HL-60 (cell line): Measurements from ENCODE around the gene FAM47E.
"Not testable (repeated sequence)": the region's sequence is repeated elsewhere in the genome, so short reads cannot be mapped to it uniquely, and the experiment has no call there.

Experiments used
- DNase-seq, 2 experiments: peaks; one replicate each; pipeline ENCODE4 v3.0.0-alpha.2; 2010 to 2020; ENCODE audit warnings: low read depth in 1 of 2, low spot score in 1 of 2
- H3K27ac ChIP-seq: fragments of 250-450 bp; sonication (Bioruptor Pico); replicated peaks from 2 replicates; pipeline ENCODE4 v1.5.1; 2020; ENCODE audit warnings: mild to moderate bottlenecking, moderate library complexity
- H3K27me3 ChIP-seq: fragments of 250-450 bp; sonication (Bioruptor Pico); 2 replicates; pipeline ENCODE4 v1.5.1; 2021; ENCODE audit warnings: mild to moderate bottlenecking, moderate library complexity; ENCODE audit not compliant: insufficient read depth, poor library complexity, severe bottlenecking
- H3K4me3 ChIP-seq: replicated peaks from 2 replicates; pipeline ENCODE4 v1.5.1; 2011; ENCODE audit warnings: mild to moderate bottlenecking, control low read depth, low read length; ENCODE audit not compliant: insufficient read depth
- CTCF ChIP-seq: IDR thresholded peaks from one replicate; pipeline ENCODE4 v1.5.1; 2011; ENCODE audit warnings: low read length, control low read depth, inconsistent platforms; ENCODE audit not compliant: insufficient read depth
- GABPA ChIP-seq: IDR thresholded peaks from 2 replicates; pipeline ENCODE4 v1.6.1; 2012; ENCODE audit warnings: low read depth
- POLR2AphosphoS5 ChIP-seq: IDR thresholded peaks from 2 replicates; pipeline ENCODE4 v1.6.1; 2012; ENCODE audit warnings: low read depth
- REST ChIP-seq: IDR thresholded peaks from 2 replicates; pipeline ENCODE4 v1.6.1; 2012; ENCODE audit warnings: low read depth; ENCODE audit not compliant: insufficient replicate concordance
- SPI1 ChIP-seq: IDR thresholded peaks from 2 replicates; pipeline ENCODE4 v1.6.1; 2012; ENCODE audit warnings: low read depth, mild to moderate bottlenecking, borderline replicate concordance

The FAM47E gene

GRCh38 chr4:76240236-76240635 is 11.3 kb upstream of the FAM47E start:
- Histone ChIP-seq H3K27me3 (no peaks in the 10 kb centered on the region), H3K4me3 (no peak overlapping the region), H3K27ac (no peak overlapping the region)
- DNase-seq, result no peak
- TF ChIP-seq GABPA, result no peak

- H3K27ac ChIP-seq, DNase-seq, H3K4me3 ChIP-seq, H3K27me3 ChIP-seq: not testable (repeated sequence)
Measured at GRCh38 chr4:76243877-76244276, 7.6 kb upstream of the FAM47E start.

GRCh38 chr4:76246025-76246424 is 5.5 kb upstream of the FAM47E start:
- Histone ChIP-seq H3K27me3 (peaks cover 14% of the 10 kb centered on the region), H3K27ac (no peak overlapping the region), H3K4me3 (no peak overlapping the region)
- TF ChIP-seq REST (no peak), CTCF (no peak), POLR2AphosphoS5 (no peak), SPI1 (no peak), GABPA (no peak)
- no peak for DNase-seq

- no peak for DNase-seq
- H3K27me3 ChIP-seq, result peaks cover 18% of the 10 kb centered on the region
- no peak for TF ChIP-seq SPI1
- no peak for TF ChIP-seq POLR2AphosphoS5
- no peak for TF ChIP-seq GABPA
- no peak for TF ChIP-seq CTCF
- no peak for TF ChIP-seq REST
Measured at GRCh38 chr4:76246852-76247251, 4.7 kb upstream of the FAM47E start.

GRCh38 chr4:76250962-76251361 is 559 bp upstream of the FAM47E start:
- H3K4me3 ChIP-seq, result peak overlapping the region; percentile 55
- peaks cover 18% of the 10 kb centered on the region for H3K27me3 ChIP-seq
- H3K27ac ChIP-seq, result no peak overlapping the region
- TF ChIP-seq SPI1 (no peak), POLR2AphosphoS5 (no peak)
- DNase-seq, result no peak

More at GRCh38 chr4:76246852-76247251, 4.7 kb upstream of the FAM47E start:
- Histone ChIP-seq H3K27ac (no peak overlapping the region), H3K4me3 (no peak overlapping the region)
